Liver (tissue), 3 donors: ENCODE measurements around the gene PIP5KL1.

Source experiments
- ATF3 ChIP-seq: IDR thresholded peaks from 2 replicates; pipeline ENCODE4 v1.6.1; 2016; ENCODE audit warnings: antibody characterized with exemption
- EGR1 ChIP-seq, 2 donors: IDR thresholded peaks; 2 replicates each; pipeline ENCODE4 v1.6.1; 2016 to 2018; ENCODE audit warnings: antibody characterized with exemption in 2 of 2, low read depth in 2 of 2
- JUND ChIP-seq, 2 donors: IDR thresholded peaks; 2 replicates each; pipeline ENCODE4 v1.6.1; 2016; ENCODE audit warnings: antibody characterized with exemption in 2 of 2
- MAX ChIP-seq: IDR thresholded peaks from 2 replicates; pipeline ENCODE4 v1.6.1; 2016; ENCODE audit warnings: antibody characterized with exemption
- SP1 ChIP-seq: IDR thresholded peaks from 2 replicates; pipeline ENCODE4 v1.6.1; 2018; ENCODE audit warnings: antibody characterized with exemption, mild to moderate bottlenecking
- TAF1 ChIP-seq: conservative IDR thresholded peaks from 2 replicates; pipeline ENCODE4 v1.6.1; 2016; ENCODE audit warnings: antibody characterized with exemption, mild to moderate bottlenecking
- TF ChIP-seq, protein P1 (sequence below): fragments of 150-350 bp; IDR thresholded peaks from 2 replicates; pipeline ENCODE4 v1.5.1; 2017; ENCODE audit warnings: improper control_type of control experiment, low read depth, low read length; ENCODE audit not compliant: missing input control
- donor health status: healthy.
- donor health status: healthy.

DNA sequence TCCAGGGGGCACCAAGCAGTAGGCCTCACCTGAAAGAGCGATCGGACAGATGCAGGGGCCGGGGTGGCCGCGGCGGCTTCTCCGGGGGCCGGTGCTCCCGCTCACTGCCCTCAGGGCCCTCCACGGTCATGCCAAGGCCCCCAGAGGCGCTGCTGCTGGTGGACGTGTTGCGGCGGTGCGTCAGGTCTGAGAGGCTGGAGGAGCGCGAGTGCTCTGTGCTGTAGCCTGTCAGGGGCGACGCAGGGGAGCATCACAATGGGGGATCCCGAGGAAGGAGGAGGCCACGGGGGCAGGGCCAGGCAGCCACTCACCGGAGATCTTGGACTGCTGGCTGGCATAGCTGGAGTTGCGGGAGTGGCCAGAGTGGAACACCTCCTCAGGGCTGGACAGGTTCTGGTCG is 14.8 kb upstream of the PIP5KL1 start:
- TF ChIP-seq, protein P1, sequence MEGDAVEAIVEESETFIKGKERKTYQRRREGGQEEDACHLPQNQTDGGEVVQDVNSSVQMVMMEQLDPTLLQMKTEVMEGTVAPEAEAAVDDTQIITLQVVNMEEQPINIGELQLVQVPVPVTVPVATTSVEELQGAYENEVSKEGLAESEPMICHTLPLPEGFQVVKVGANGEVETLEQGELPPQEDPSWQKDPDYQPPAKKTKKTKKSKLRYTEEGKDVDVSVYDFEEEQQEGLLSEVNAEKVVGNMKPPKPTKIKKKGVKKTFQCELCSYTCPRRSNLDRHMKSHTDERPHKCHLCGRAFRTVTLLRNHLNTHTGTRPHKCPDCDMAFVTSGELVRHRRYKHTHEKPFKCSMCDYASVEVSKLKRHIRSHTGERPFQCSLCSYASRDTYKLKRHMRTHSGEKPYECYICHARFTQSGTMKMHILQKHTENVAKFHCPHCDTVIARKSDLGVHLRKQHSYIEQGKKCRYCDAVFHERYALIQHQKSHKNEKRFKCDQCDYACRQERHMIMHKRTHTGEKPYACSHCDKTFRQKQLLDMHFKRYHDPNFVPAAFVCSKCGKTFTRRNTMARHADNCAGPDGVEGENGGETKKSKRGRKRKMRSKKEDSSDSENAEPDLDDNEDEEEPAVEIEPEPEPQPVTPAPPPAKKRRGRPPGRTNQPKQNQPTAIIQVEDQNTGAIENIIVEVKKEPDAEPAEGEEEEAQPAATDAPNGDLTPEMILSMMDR = no peak
- TF ChIP-seq TAF1 (no peak), EGR1 (IDR thresholded peaks at IDR 0.05; ENCODE audit: low read depth in 2 of 2) (no peak), JUND (IDR thresholded peaks at IDR 0.05) (no peak), MAX (no peak), SP1 (no peak), ATF3 (no peak)
